ENCODE data around the gene WDR88. TPM values are rescaled to one million over a fixed set of nuclear protein-coding genes. Genes with fewer than 3 reads are reported as not detected.

The WDR88 gene
- polyA plus RNA-seq, 3 donors = not detected

DNA sequence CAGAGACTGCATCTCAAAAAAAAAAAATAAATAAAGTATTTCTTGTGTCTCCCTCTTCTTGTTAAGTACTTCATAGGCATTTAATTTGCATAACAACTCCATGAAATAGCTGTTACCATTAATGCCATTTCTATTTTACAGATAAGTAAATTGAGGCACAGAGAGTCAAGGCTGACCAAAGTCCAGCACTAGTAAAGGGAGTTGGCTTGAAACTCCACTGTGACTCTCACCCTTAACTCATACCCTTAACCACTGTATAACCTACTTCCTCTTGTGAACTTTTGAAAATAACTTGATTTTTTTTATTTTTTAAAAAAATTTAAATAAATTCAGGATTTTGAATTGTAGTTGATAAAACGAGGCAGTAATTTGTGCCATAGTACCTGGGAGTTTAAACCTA lies 45.0 kb upstream of the WDR88 start:
- peaks cover 7% of the 10 kb centered on the region for H3K79me2 ChIP-seq (ENCODE audit: insufficient read depth, low read length)
- TF ChIP-seq, protein P1, sequence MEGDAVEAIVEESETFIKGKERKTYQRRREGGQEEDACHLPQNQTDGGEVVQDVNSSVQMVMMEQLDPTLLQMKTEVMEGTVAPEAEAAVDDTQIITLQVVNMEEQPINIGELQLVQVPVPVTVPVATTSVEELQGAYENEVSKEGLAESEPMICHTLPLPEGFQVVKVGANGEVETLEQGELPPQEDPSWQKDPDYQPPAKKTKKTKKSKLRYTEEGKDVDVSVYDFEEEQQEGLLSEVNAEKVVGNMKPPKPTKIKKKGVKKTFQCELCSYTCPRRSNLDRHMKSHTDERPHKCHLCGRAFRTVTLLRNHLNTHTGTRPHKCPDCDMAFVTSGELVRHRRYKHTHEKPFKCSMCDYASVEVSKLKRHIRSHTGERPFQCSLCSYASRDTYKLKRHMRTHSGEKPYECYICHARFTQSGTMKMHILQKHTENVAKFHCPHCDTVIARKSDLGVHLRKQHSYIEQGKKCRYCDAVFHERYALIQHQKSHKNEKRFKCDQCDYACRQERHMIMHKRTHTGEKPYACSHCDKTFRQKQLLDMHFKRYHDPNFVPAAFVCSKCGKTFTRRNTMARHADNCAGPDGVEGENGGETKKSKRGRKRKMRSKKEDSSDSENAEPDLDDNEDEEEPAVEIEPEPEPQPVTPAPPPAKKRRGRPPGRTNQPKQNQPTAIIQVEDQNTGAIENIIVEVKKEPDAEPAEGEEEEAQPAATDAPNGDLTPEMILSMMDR (IDR thresholded peaks at IDR 0.05) = no peak
- peaks cover 31 to 50% of the 10 kb centered on the region in 2 donors for H3K36me3 Mint-ChIP-seq
- no peak overlapping the region for H3K27ac ChIP-seq (ENCODE audit: low read depth in 1 of 2, low read length in 2 of 2)
- H3K4me3 ChIP-seq (replicated peaks in 1 of 3; ENCODE audit: low read depth in 2 of 3, low read length in 3 of 3) = no peak overlapping the region
- H3K4me1 Mint-ChIP-seq = peaks cover 6% of the 10 kb centered on the region
- intact Hi-C loops (cut with micrococcal nuclease) = loop anchor here in 1 of 2 donors (10.0 kb wide), 1 partner anchor 112 kb away; the partner anchor contains the start of genes CEP89 and FAAP24
- H3K9me3 Mint-ChIP-seq = no peaks in the 10 kb centered on the region
- no CpG with 5 or more reads among the region's 1 CpG for WGBS (ENCODE audit: insufficient coverage)
- H3K27me3 Mint-ChIP-seq (ENCODE audit: low read depth in 3 of 3) = peaks cover 0 to 6% (median 0%) of the 10 kb centered on the region in 3 donors
- H3K27me3 ChIP-seq (ENCODE audit: control insufficient read depth in 2 of 2, insufficient read depth in 2 of 2, low read length in 2 of 2) = no peaks in the 10 kb centered on the region
- H3K9me3 ChIP-seq (replicated peaks in 1 of 2; ENCODE audit: control insufficient read depth in 1 of 2, insufficient read depth in 1 of 2, low read length in 2 of 2) = no peaks in the 10 kb centered on the region
- H3K27ac Mint-ChIP-seq = no peak overlapping the region
- no peak overlapping the region for H3K4me2 ChIP-seq (replicated peaks; ENCODE audit: extremely low read depth, low read length, poor library complexity, severe bottlenecking)
- no peak for DNase-seq
- peaks cover 34 to 50% of the 10 kb centered on the region in 2 donors for H3K36me3 ChIP-seq (replicated peaks in 1 of 2; ENCODE audit: control insufficient read depth in 1 of 2, insufficient read depth in 2 of 2, low read length in 2 of 2)
- H4K20me1 ChIP-seq (ENCODE audit: insufficient read depth, low read length) = no peaks in the 10 kb centered on the region
- H3K4me3 Mint-ChIP-seq = no peak overlapping the region
- H3K4me1 ChIP-seq (ENCODE audit: control insufficient read depth in 1 of 2, insufficient read depth in 2 of 2, low read length in 2 of 2) = peaks cover 3 to 8% of the 10 kb centered on the region in 2 donors
- no peak overlapping the region for H3K9ac ChIP-seq (ENCODE audit: insufficient read depth, low read length, poor library complexity, severe bottlenecking)
- H2AFZ ChIP-seq (ENCODE audit: insufficient read depth, low read depth, low read length, poor library complexity, severe bottlenecking) = no peak overlapping the region

DNA sequence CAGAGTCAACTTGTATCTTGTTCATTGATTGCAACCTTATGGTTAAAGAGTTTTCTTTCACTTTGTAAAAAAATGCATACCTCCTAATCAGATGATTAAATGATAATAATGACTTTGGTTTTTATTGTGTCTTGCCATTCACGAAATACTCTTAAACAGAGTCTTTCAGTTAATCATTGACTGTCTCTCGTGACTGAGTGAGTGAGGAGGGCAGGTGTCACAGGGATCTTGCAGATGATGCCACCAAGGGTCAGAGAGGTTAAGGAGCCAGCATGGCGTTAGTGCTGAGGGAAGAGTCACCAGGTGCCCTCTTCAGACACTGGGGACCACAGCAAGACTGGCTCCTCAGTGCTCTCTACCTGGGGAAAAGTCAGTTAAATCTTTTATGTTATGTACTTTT lies 42.9 kb upstream of the WDR88 start:
- Histone ChIP-seq H4K20me1 (ENCODE audit: insufficient read depth, low read length) (no peaks in the 10 kb centered on the region), H3K9me3 (replicated peaks in 1 of 2; ENCODE audit: control insufficient read depth in 1 of 2, insufficient read depth in 1 of 2, low read length in 2 of 2) (no peaks in the 10 kb centered on the region), H3K4me2 (replicated peaks; ENCODE audit: extremely low read depth, low read length, poor library complexity, severe bottlenecking) (no peak overlapping the region), H3K27me3 (ENCODE audit: control insufficient read depth in 2 of 2, insufficient read depth in 2 of 2, low read length in 2 of 2) (no peaks in the 10 kb centered on the region), H3K36me3 (replicated peaks in 1 of 2; ENCODE audit: control insufficient read depth in 1 of 2, insufficient read depth in 2 of 2, low read length in 2 of 2) (peaks cover 50 to 69% of the 10 kb centered on the region in 2 donors), H3K79me2 (ENCODE audit: insufficient read depth, low read length) (no peaks in the 10 kb centered on the region), H3K4me1 (ENCODE audit: control insufficient read depth in 1 of 2, insufficient read depth in 2 of 2, low read length in 2 of 2) (no peaks in the 10 kb centered on the region), H3K4me3 (replicated peaks in 1 of 3; ENCODE audit: low read depth in 2 of 3, low read length in 3 of 3) (no peak overlapping the region), H3K9ac (ENCODE audit: insufficient read depth, low read length, poor library complexity, severe bottlenecking) (no peak overlapping the region), H3K27ac (ENCODE audit: low read depth in 1 of 2, low read length in 2 of 2) (no peak overlapping the region), H2AFZ (ENCODE audit: insufficient read depth, low read depth, low read length, poor library complexity, severe bottlenecking) (no peak overlapping the region)
- peak overlapping the region in 1 of 7 donors; percentile 55 for H3K27ac Mint-ChIP-seq
- intact Hi-C loops (cut with micrococcal nuclease) = loop anchor here in 1 of 2 donors (10.0 kb wide), 1 partner anchor 114 kb away; the partner anchor contains the start of genes CEP89 and FAAP24
- peaks cover 0 to 6% (median 0%) of the 10 kb centered on the region in 3 donors for H3K27me3 Mint-ChIP-seq (ENCODE audit: low read depth in 3 of 3)
- H3K4me1 Mint-ChIP-seq = peaks cover 2% of the 10 kb centered on the region
- H3K4me3 Mint-ChIP-seq = no peak overlapping the region
- no peak for DNase-seq
- 100% methylated on average over 1 of the region's 3 CpGs for WGBS (ENCODE audit: insufficient coverage)
- H3K36me3 Mint-ChIP-seq = peaks cover 49 to 69% of the 10 kb centered on the region in 2 donors
- TF ChIP-seq, protein P1 (IDR thresholded peaks at IDR 0.05) = no peak
- no peaks in the 10 kb centered on the region for H3K9me3 Mint-ChIP-seq
